Measurements from ENCODE around the gene PPP1R14C.
"Not testable (repeated sequence)": the region's sequence is repeated elsewhere in the genome, so short reads cannot be mapped to it uniquely, and the experiment has no call there.

Gene PPP1R14C

DNA sequence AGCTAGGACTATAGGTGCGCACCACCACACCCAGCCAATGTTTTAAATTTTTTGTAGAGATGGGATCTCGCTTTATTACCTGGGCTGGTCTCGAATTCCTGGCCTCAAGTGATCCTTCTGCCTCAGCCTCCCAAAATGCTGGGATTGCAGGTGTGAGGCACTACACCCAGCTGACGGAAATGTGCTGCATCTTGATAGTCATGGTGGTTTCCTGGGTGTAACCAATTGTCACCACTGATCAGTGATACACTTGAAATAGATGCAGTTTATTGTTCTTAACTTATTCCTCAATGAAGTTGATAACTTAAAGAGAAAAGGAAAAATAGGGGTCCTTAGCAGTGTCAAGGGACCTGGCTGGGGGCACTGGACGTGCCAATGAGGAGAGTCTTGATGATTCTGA, 92.4 kb downstream of the PPP1R14C start:
- H3K27me3 Mint-ChIP-seq (ENCODE audit: low read depth), result peaks cover 9% of the 10 kb centered on the region
- peaks cover 29% of the 10 kb centered on the region for H3K9me3 Mint-ChIP-seq
- peak overlapping the region; percentile 39 for H3K27ac Mint-ChIP-seq
- peaks cover 17% of the 10 kb centered on the region for H3K4me1 Mint-ChIP-seq (ENCODE audit: low read depth)
- H3K36me3 Mint-ChIP-seq (ENCODE audit: low read depth), result peaks cover 10% of the 10 kb centered on the region
- DNase-seq (ENCODE audit: low spot score), result no peak
- peak overlapping the region; percentile 58 for H3K4me3 Mint-ChIP-seq

DNA sequence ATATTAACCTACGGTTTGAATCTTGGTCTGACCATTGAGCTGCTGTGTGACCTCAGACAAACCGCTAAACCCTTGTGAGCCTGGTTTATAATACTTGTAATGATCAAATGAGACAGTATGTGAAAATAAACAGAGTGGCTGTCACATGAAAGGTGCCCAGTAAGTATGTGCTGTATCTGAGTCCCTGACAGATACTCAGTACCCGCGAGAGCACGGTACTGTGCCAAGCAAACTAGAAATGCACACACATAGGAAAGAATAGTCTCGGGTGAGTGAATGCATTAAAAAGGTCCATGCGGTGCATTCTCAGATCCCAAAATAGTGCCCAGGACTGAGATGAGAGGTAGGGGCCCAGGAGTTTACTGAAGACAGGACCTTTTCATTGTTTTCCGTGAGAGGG, 93.3 kb downstream of the PPP1R14C start:
- no peak overlapping the region for H3K27ac Mint-ChIP-seq
- peaks cover 10% of the 10 kb centered on the region for H3K36me3 Mint-ChIP-seq (ENCODE audit: low read depth)
- H3K4me3 Mint-ChIP-seq, result no peak overlapping the region
- peaks cover 29% of the 10 kb centered on the region for H3K9me3 Mint-ChIP-seq
- peaks cover 7% of the 10 kb centered on the region for H3K27me3 Mint-ChIP-seq (ENCODE audit: low read depth)
- DNase-seq (ENCODE audit: low spot score), result no peak
- H3K4me1 Mint-ChIP-seq (ENCODE audit: low read depth), result peaks cover 17% of the 10 kb centered on the region

DNA sequence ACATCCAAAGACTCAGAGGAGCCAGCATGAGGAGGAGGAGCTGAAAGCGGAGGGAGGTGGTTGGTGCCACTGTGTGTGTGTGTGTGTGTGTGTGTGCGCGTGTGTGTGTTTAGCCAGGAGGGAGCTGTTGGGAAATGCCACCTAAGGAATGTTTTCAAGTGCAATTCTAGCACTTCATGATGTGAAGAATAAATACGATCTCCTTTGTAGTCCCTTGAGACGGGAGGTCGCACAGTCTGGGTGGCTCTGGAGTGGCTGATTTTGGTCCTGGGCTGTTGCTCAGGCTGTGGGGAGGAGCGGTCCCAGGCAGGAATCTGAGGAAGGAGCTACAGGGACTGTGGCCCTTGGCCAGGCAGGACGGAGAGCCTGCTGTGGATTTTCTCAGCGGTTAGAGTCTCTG, 93.7 kb downstream of the PPP1R14C start:
- Mint-ChIP-seq H3K4me3 (no peak overlapping the region), H3K4me1 (ENCODE audit: low read depth) (peaks cover 17% of the 10 kb centered on the region), H3K36me3 (ENCODE audit: low read depth) (peaks cover 10% of the 10 kb centered on the region), H3K27ac (no peak overlapping the region), H3K27me3 (ENCODE audit: low read depth) (peaks cover 5% of the 10 kb centered on the region), H3K9me3 (peaks cover 29% of the 10 kb centered on the region)
- no peak for DNase-seq (ENCODE audit: low spot score)

- Mint-ChIP-seq H3K27ac (no peak overlapping the region), H3K27me3 (ENCODE audit: low read depth) (peaks cover 5% of the 10 kb centered on the region)
These were observed 94.8 kb downstream of the PPP1R14C start for GRCh38 chr6:150237626-150238025.

DNA sequence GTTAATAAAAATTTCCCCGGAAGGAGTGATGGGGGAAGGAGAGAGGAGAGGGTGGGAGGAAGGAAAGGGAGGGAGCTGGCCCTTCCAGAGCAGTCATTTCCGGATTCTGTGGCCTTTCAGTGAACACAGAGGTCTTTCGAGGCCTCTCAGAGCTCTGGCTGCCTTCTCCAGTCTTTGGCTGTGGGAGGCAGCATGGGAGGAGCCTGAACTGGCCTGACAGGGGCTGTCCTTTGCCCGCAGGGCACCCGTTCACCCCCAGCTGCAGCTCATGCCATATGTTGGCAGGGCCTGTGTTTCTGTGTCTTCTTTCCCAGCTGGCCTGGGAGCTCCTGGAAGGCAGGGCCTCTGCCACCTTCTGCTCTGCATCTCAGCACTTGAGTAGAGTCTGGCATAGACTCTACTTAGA, 95.5 kb downstream of the PPP1R14C start:
- H3K27ac Mint-ChIP-seq, result no peak overlapping the region
- H3K9me3 Mint-ChIP-seq, result peaks cover 15% of the 10 kb centered on the region
- peaks cover 9% of the 10 kb centered on the region for H3K4me1 Mint-ChIP-seq (ENCODE audit: low read depth)
- peaks cover 3% of the 10 kb centered on the region for H3K36me3 Mint-ChIP-seq (ENCODE audit: low read depth)
- peaks cover 4% of the 10 kb centered on the region for H3K27me3 Mint-ChIP-seq (ENCODE audit: low read depth)
- DNase-seq (ENCODE audit: low spot score), result no peak
- H3K4me3 Mint-ChIP-seq, result no peak overlapping the region

More at GRCh38 chr6:150237626-150238025, 94.8 kb downstream of the PPP1R14C start:
- no peak for DNase-seq (ENCODE audit: low spot score)
- peaks cover 21% of the 10 kb centered on the region for H3K9me3 Mint-ChIP-seq
- peaks cover 7% of the 10 kb centered on the region for H3K36me3 Mint-ChIP-seq (ENCODE audit: low read depth)
- H3K4me3 Mint-ChIP-seq, result no peak overlapping the region
- H3K4me1 Mint-ChIP-seq (ENCODE audit: low read depth), result peaks cover 11% of the 10 kb centered on the region

GRCh38 chr6:150238846-150239407, 96.1 kb downstream of the PPP1R14C start:
- Mint-ChIP-seq H3K4me1 (ENCODE audit: low read depth) (peaks cover 9% of the 10 kb centered on the region), H3K9me3 (peaks cover 15% of the 10 kb centered on the region), H3K27ac (no peak overlapping the region), H3K36me3 (ENCODE audit: low read depth) (peaks cover 3% of the 10 kb centered on the region), H3K27me3 (ENCODE audit: low read depth) (peaks cover 4% of the 10 kb centered on the region), H3K4me3 (no peak overlapping the region)
- no peak for DNase-seq (ENCODE audit: low spot score)

- DNase-seq (ENCODE audit: low spot score), result peak; percentile 82
- not testable (repeated sequence) for H3K27ac Mint-ChIP-seq; H3K27me3 Mint-ChIP-seq (ENCODE audit: low read depth); H3K4me3 Mint-ChIP-seq; H3K9me3 Mint-ChIP-seq; H3K4me1 Mint-ChIP-seq (ENCODE audit: low read depth); H3K36me3 Mint-ChIP-seq (ENCODE audit: low read depth)
These were observed 98.9 kb downstream of the PPP1R14C start for GRCh38 chr6:150241756-150242155.

GRCh38 chr6:150243620-150244314, 100.9 kb downstream of the PPP1R14C start:
- Mint-ChIP-seq H3K4me3 (no peak overlapping the region), H3K36me3 (ENCODE audit: low read depth) (peaks cover 3% of the 10 kb centered on the region), H3K27ac (no peak overlapping the region), H3K27me3 (ENCODE audit: low read depth) (peaks cover 3% of the 10 kb centered on the region), H3K4me1 (ENCODE audit: low read depth) (no peaks in the 10 kb centered on the region), H3K9me3 (peaks cover 24% of the 10 kb centered on the region)
- DNase-seq (ENCODE audit: low spot score), result no peak

GRCh38 chr6:150245148-150245935, 102.5 kb downstream of the PPP1R14C start:
- H3K36me3 Mint-ChIP-seq (ENCODE audit: low read depth), result peaks cover 1% of the 10 kb centered on the region
- H3K9me3 Mint-ChIP-seq, result peaks cover 19% of the 10 kb centered on the region
- DNase-seq (ENCODE audit: low spot score), result no peak
- no peak overlapping the region for H3K4me3 Mint-ChIP-seq
- H3K27me3 Mint-ChIP-seq (ENCODE audit: low read depth), result peaks cover 3% of the 10 kb centered on the region
- no peaks in the 10 kb centered on the region for H3K4me1 Mint-ChIP-seq (ENCODE audit: low read depth)
- no peak overlapping the region for H3K27ac Mint-ChIP-seq

DNA sequence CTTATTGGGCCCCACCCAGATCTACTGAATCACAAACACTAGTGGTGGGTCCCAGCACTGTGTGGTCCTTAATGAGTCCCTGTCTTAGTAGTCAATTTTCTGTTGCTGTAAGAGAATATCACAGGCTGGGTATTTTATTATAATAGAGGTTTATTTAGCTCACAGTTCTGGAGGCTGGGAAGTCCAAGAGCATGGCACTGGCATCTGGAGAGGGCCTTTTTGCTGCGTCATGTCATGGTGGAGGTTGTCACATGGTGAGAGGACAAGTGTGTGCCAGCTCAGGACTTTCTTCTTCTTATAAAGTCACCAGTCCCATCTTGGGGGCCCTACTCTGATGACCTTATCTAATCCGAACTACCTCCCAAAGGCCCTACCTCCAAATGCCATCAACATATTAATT, 105.0 kb downstream of the PPP1R14C start:
- Mint-ChIP-seq H3K4me1 (ENCODE audit: low read depth) (peaks cover 4% of the 10 kb centered on the region), H3K27ac (no peak overlapping the region), H3K9me3 (peaks cover 19% of the 10 kb centered on the region), H3K4me3 (no peak overlapping the region), H3K27me3 (ENCODE audit: low read depth) (peaks cover 3% of the 10 kb centered on the region), H3K36me3 (ENCODE audit: low read depth) (peaks cover 1% of the 10 kb centered on the region)
- DNase-seq (ENCODE audit: low spot score), result no peak

GRCh38 chr6:150248300-150248699, 105.5 kb downstream of the PPP1R14C start:
- no peak for DNase-seq (ENCODE audit: low spot score)
- H3K27ac Mint-ChIP-seq, result no peak overlapping the region
- peaks cover 1% of the 10 kb centered on the region for H3K36me3 Mint-ChIP-seq (ENCODE audit: low read depth)
- peaks cover 3% of the 10 kb centered on the region for H3K27me3 Mint-ChIP-seq (ENCODE audit: low read depth)
- H3K9me3 Mint-ChIP-seq, result peaks cover 19% of the 10 kb centered on the region
- peaks cover 9% of the 10 kb centered on the region for H3K4me1 Mint-ChIP-seq (ENCODE audit: low read depth)
- no peak overlapping the region for H3K4me3 Mint-ChIP-seq

DNA sequence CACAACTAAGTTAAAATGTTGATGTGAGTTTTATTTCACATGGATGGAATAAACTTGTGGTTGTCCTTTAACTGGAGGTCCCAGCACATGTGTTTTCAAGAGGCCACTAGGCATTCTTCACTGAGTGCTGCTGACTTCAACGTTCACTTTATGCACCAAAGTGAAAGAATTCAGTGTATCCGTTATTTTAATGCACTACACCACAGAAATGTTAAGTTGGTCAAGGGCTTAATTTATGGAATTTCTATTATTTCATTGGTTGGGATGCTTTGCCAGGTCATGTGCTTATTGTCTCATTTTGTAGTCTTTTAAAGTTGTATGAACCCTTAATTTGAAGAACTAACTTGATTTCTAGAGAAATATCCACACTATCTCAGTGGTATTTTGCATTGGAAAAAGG, 106.4 kb downstream of the PPP1R14C start:
- Mint-ChIP-seq H3K4me3 (no peak overlapping the region), H3K36me3 (ENCODE audit: low read depth) (peaks cover 1% of the 10 kb centered on the region), H3K27ac (no peak overlapping the region), H3K4me1 (ENCODE audit: low read depth) (peaks cover 16% of the 10 kb centered on the region), H3K27me3 (ENCODE audit: low read depth) (peaks cover 3% of the 10 kb centered on the region), H3K9me3 (peaks cover 19% of the 10 kb centered on the region)
- no peak for DNase-seq (ENCODE audit: low spot score)

- H3K36me3 Mint-ChIP-seq (ENCODE audit: low read depth), result peaks cover 1% of the 10 kb centered on the region
- H3K27me3 Mint-ChIP-seq (ENCODE audit: low read depth), result peaks cover 5% of the 10 kb centered on the region
- H3K4me1 Mint-ChIP-seq (ENCODE audit: low read depth), result peaks cover 28% of the 10 kb centered on the region
- DNase-seq (ENCODE audit: low spot score), result no peak
- peaks cover 19% of the 10 kb centered on the region for H3K9me3 Mint-ChIP-seq
- no peak overlapping the region for H3K4me3 Mint-ChIP-seq
- no peak overlapping the region for H3K27ac Mint-ChIP-seq
These were observed 108.0 kb downstream of the PPP1R14C start for GRCh38 chr6:150250826-150251225.

GRCh38 chr6:150251566-150252186, 108.8 kb downstream of the PPP1R14C start:
- DNase-seq (ENCODE audit: low spot score), result no peak
- peaks cover 19% of the 10 kb centered on the region for H3K9me3 Mint-ChIP-seq
- no peak overlapping the region for H3K4me3 Mint-ChIP-seq
- H3K36me3 Mint-ChIP-seq (ENCODE audit: low read depth), result peaks cover 3% of the 10 kb centered on the region
- H3K27ac Mint-ChIP-seq, result no peak overlapping the region
- peaks cover 5% of the 10 kb centered on the region for H3K27me3 Mint-ChIP-seq (ENCODE audit: low read depth)
- H3K4me1 Mint-ChIP-seq (ENCODE audit: low read depth), result peaks cover 36% of the 10 kb centered on the region

Data from T-helper 2 cell treated with Interferon-gamma antibody and Interleukin-4, amounts not matched to agents 5 μg/mL and 100 μg/mL, for 36 hours (primary cell).